Activated CD8-positive, alpha-beta memory T cell treated with anti-CD3 and anti-CD28 coated beads for 36 hours (primary cell): ENCODE data around the gene GNG12. TPM values are rescaled to one million over a fixed set of nuclear protein-coding genes. Genes with fewer than 3 reads are reported as not detected.
"Not testable (repeated sequence)": the region's sequence is repeated elsewhere in the genome, so short reads cannot be mapped to it uniquely, and the experiment has no call there.

Source experiments
- CTCF ChIA-PET: fragments of 350-600 bp; sonication (Branson Sonifier 250); formaldehyde crosslinking; loops from one replicate; lab custom pipeline; 2021; ENCODE audit warnings: antibody characterized with exemption; lab: Charles Lee
- POLR2A ChIA-PET: fragments of 350-600 bp; sonication (Branson Sonifier 250); formaldehyde crosslinking; loops from one replicate; lab custom pipeline; 2021; ENCODE audit warnings: antibody characterized with exemption; lab: Charles Lee
- total RNA-seq, 2 experiments: library from RNA; stranded (reverse); gene quantifications; one replicate each; pipeline ENCODE4 v1.2.3, GENCODE V29; 2021

The GNG12 gene
- total RNA-seq, 2 experiments from 2014 or later, result 0.27 to 0.34 TPM

DNA sequence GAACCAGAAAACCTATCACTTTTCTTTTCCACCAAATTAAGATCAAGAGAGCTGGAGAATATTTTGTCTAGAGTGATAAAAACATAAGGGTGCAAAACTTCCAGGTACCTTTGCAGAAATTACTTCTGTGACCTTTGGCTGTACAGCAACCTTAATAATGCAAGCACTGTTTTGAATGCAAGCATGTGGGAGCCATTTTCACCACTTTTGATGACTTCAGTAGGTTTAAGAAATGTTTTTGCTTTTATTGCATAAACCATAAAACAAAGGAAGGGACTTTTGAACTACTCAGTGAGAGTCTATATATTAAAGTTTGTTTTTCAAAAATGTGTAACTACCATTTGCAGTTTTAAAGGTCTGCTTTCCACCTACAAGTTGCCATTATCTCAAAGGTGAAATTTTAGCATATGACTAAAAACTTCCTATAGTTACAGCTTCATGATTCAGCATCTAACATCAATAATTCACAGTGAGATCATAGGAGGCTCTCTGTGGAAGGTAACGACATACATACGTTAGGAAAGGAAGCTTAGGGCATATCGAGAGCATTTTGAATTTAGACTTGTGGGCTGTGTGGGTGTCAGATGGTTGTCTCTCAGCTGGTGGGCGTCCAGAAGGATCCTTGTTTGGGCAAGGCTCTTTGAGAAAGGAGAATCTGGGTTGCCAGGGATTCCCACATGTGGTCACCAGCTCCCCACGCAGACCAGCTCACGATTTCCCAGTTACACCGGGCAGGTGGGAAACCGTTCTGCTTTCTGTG lies 149.3 kb downstream of the GNG12 start:
- CTCF ChIA-PET, result interaction anchor here (1.0 to 1.7 kb wide), 4 partner anchors 17 to 123 kb away, joined by 3 to 5 read pairs (median 3); no protein-coding TSS in a partner anchor

DNA sequence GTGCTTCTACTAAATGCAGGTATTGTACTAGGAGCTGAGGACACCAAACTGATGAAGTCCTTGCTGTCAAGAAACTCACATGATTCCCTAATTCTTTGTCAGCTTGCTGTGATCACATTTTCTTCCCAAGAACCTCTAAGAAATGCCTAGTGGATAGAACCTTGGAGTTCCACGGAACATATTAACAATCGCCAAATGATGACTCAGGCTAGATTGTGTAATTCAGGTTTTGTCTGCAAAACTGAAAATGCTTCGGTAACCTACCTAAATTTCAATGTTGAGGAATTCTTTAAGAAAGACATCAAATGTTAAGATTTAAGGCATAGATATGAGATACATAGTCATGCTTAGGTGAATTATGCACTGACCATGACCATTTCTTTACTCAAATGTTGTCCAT lies 150.0 kb downstream of the GNG12 start:
- POLR2A ChIA-PET, result interaction anchor here (1.6 kb wide), 1 partner anchor 40 kb away, joined by 8 read pairs; no protein-coding TSS in a partner anchor
- CTCF ChIA-PET, result interaction anchor here (0.6 to 1.7 kb wide), 3 partner anchors 17 to 41 kb away, joined by 3 to 5 read pairs (median 3); no protein-coding TSS in a partner anchor

More for the DNA sequence above, 149.3 kb downstream of the GNG12 start:
- POLR2A ChIA-PET, result interaction anchor here (0.5 to 1.8 kb wide), 6 partner anchors 17 to 1891 kb away, joined by 3 to 8 read pairs (median 4); partner anchors contain the start of gene PDE4B

DNA sequence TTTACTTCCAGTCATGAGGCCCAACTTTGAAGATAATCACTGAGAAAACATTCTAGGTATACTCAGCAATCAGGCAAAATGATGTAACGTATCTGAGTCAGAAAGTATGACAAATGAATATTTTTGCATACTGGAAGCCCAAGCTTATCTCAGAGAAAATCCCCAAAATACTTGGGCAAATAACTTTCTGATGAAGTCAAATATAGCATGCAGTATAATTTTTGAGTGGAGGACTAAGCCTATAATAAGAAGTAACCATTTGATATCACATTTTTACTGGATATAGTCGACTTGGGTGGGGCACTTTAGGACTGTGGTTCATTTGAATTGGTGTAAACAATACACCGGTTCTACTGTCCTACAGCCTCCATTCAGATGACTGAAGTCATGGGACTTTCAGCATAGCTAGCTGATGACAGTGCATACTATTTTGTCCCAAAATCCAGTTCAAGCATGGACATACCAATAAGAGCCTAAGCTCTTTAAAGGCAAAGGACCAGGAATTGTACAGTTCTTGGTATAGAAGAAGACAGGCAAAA lies 150.5 kb downstream of the GNG12 start:
- CTCF ChIA-PET, result interaction anchor here (0.6 to 1.7 kb wide), 2 partner anchors 18 to 23 kb away, joined by 3 to 5 read pairs; no protein-coding TSS in a partner anchor
- POLR2A ChIA-PET, result no interaction called here

DNA sequence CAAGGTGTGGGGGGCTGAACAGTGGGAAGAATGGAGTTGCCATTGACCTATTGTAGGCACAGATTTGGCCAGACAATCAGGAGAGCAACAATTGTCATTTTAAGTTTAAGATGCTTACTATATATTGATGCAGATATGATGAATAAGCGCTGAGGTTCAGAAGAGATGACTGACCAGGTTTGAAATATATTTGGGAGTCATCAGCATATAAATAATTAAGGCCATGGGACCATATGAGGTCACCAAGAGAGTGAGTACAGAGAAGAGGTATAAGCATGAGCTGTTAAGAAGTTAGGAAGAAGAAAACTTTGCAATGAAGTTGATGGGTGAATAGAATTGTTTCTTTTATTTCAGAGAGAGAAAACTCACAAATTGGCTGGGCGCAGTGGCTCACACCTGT lies 152.8 kb downstream of the GNG12 start:
- CTCF ChIA-PET, result no interaction called here

DNA sequence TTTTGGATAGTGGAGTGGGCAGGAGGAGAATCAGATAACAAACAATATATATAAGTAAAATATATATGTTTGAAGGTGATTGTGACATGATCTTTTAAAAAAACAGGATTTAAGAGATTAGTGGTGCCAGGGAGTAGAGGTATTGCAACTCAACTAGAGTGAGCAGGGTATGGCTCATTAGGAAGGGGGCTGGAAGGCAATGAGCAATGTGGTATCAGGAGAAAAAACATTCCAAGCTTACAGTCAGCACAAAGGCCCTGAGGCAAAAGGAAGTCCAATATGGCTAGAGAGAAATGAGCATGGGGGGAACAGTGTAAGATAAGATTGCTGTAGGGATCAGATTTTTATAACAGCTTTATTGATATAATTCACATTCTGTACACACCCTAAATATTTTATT lies 153.6 kb downstream of the GNG12 start:
- ChIA-PET CTCF (no interaction called here), POLR2A (no interaction called here)

More for the DNA sequence above, 152.8 kb downstream of the GNG12 start:
- POLR2A ChIA-PET, result no interaction called here

DNA sequence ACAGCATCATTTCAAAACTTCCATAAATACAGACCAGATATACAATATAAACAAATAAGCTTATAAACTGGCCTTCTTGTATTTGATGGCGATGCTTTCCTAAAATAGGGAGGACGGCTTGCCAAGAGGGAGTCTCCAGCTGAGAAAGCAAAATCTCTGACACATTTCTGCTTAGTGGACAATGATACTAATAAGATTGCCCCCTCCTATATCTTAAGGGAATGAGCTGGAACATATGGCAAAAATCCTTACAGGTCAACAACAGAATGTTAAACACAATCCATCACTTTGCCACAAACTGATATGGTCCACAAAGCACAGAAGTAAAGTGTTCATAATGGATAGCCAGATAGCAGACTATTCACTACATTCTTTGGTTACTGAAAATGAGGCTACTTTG lies 155.3 kb downstream of the GNG12 start:
- ChIA-PET CTCF (interaction anchor here (1.4 kb wide), 1 partner anchor 83 kb away, joined by 4 read pairs; no protein-coding TSS in a partner anchor), POLR2A (no interaction called here)

DNA sequence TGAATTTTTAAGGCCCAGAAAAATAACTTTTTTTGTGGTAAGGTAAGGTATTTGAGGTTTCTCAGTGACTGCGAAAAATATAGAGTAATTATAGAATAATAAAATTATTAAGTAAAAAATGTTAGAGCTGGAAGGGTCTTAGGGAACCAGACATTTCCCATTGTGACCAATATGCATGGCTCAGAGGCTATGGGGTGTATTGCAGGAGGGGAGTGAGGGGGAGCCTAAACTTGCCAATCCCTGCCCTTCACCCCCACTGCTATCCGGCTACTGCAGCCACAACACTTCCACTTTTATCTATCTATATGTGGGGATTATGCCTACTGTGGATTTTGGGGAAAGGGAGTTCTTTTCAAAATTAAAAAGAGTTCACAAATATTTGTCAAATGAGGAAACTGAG lies 155.9 kb downstream of the GNG12 start:
- CTCF ChIA-PET, result interaction anchor here (1.4 kb wide), 1 partner anchor 83 kb away, joined by 4 read pairs; no protein-coding TSS in a partner anchor
- POLR2A ChIA-PET, result no interaction called here

DNA sequence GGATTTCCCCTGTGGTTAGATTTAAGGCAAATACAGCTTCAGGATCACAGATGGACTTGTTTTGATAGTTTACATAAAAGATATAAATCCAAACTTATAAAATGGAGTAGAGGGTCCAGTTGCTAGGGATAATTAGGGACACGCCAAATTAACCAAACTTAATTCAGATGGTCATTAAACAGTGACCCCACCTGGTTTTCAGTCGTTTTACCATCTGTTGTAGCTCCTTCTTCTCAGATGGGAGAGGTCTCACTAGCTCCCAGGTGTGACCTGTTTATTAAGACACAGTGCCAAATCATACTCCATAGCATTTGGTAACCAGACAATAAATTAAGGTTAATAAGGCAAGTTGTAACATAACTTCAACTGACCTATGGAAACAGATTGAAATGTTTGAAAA lies 156.3 kb downstream of the GNG12 start:
- ChIA-PET CTCF (no interaction called here), POLR2A (no interaction called here)

DNA sequence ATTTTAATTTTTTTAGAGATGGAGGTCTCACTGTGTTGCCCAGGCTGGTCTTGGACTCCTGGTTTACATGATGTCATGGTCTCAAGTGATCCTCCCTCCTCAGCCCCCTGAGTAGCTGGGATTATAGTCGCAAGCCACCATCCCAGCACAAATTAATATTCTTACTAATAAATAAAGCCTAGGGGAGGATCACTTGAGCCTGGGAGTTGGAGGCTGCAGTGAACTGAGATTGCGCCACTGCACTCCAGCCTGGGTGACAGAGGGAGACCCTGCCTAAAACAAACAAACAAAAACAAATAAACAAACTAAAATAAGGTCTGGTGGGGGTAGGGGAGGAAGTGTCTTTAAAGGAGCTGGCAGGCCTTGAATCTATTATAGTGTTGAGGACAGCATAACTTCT lies 157.0 kb downstream of the GNG12 start:
- ChIA-PET POLR2A (no interaction called here), CTCF (no interaction called here)

DNA sequence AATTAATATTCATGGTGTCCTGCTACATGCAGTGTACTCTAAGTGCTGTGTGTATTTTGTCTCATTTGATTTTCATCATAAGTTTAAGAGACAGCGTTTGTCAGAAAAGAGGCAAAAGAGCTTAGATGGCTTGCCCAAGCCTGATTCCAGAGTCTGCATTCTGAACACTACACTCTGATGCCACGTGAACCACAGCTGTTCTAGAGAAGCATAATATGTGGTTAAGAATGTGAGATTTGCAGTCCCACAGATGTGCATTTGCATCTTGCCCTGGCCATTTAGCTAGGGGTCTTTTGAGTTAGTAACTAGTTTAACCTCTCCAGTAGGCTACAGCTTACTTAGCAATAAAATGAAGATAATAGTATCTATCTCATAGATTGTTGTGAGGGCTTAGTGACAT lies 157.5 kb downstream of the GNG12 start:
- CTCF ChIA-PET, result no interaction called here
- POLR2A ChIA-PET, result no interaction called here

DNA sequence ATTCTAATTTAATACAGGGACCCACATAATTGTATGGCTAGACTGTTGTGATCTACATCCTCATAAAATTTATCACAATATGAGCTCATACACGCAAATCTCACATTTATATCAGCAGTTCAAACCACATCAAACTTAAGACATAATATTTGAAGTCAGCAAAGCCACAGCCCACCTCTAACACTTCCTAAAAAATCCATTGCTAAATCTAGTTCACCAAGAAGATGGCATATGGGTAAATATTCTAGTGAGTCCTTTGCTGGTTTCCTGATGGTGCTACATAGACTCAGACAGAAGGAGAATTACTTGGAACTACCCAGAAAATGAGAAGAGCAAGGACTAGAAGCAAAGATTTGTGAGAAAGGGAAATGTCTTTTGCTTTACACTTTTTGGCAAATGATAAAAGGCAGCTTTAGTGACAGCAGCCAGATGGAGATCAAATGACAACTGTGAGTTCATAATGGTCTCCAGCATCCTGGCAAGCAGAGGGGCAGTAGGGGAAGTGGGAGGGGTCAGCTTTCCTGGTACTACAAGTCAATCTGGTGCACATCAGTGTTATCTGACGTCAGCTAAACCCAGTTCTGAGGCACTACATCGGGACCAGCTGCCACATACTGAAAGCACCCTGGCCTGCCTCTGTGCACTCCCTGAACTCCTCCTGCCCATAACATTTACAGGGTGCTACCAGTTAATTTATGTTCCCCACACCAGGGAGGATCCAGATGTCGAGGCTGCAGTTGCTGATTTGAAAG lies 158.8 kb downstream of the GNG12 start:
- CTCF ChIA-PET, result no interaction called here
- POLR2A ChIA-PET, result interaction anchor here (1.2 to 1.7 kb wide), 2 partner anchors 11 to 12 kb away, joined by 5 to 6 read pairs; partner anchors contain the start of gene GADD45A

DNA sequence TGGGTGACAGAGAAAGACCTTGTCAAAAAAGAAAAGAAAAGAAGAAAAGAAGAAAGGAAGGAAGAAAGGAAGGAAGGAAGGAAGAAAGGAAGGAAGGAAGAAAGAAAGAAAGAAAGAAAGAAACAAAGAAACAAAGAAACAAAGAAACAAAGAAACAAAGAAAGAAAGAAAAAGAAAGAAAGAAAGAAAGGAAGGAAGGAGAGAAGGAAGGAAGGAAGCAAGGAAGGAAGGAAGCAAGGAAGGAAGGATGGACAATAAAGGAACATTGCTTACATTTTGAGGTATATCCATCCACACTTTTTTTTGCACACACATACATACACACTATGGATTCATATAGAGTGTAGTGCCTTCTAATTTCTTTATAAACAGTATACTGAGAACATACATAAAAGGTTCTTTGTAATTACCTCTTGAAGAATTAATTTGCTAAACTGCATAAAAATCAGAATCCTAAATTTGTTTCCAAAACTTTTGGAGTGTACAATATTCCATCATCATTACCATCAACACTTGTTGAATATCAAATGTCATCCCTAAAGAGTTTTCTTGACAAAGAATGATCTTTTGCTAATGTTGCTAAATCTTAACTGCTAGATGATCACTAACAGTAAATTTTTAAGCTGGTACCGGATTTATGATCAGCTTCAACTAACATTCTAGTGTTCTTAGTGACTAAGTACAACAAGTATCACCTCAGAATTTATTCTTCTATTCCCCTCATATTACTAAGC lies 159.6 kb downstream of the GNG12 start:
- CTCF ChIA-PET, result no interaction called here
- POLR2A ChIA-PET, result interaction anchor here (1.7 kb wide), 1 partner anchor 13 kb away, joined by 5 read pairs; no protein-coding TSS in a partner anchor

DNA sequence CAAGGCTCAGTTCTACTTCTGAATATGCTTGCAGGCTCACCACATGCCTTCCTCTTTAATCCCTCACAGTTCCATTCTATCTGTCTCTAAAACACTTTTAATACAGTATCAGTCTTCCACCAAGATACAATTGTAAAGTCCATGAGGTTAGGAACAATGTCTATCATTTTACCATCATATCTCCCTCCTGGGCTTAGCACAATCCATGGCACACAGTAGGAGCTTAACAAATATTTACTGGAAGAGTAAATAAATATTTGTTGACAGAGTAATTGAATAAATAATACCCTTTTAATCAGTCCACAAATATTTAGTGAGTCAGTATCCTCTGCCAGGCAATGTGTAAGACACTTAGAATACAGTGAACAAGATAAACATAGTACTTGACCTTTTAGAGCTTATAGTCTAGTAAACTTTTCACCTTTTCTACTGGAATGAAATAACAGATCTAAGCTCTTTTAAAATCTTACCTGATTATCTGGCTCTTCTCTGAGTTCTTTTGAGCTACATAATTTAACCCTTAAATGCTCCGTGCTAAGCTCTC lies 160.9 kb downstream of the GNG12 start:
- POLR2A ChIA-PET, result no interaction called here
- CTCF ChIA-PET, result no interaction called here

DNA sequence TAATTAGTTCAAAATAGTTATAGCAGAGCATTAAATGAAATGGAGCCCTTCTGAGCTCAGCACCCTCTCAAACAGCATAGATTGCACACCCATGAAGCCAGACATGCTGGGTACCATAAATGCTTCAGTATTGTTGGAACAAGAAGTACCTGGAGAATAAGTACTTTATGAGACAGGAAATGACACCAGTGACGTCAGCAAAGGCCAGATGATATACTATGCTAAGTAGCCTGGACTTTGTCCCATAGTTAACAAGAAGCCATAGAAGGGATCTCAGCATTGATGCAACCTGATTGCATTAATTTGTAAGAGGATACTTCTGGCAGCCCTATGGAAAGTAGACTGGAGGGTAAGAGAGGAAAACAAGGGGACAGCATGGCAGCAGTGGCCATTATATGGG lies 164.6 kb downstream of the GNG12 start:
- ChIA-PET CTCF (no interaction called here), POLR2A (no interaction called here)

DNA sequence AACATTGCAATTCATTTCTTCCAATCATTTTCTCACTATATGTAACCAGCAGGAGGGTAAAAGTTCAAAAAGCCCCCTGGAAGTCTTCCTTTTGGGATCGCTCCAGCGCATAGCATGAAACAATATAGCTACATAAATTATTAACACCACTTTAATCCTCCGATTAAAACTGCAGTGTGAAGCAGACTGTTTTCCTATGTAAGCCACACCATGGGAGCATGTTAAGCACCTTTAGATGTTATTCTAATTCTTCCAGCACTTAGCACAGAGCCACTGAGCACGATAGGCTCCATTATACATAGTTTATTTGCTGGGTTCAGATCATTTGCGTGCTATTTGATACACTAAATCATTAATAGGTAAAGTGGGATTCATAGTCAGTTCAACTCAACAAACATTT lies 166.6 kb downstream of the GNG12 start:
- ChIA-PET CTCF (no interaction called here), POLR2A (no interaction called here)

DNA sequence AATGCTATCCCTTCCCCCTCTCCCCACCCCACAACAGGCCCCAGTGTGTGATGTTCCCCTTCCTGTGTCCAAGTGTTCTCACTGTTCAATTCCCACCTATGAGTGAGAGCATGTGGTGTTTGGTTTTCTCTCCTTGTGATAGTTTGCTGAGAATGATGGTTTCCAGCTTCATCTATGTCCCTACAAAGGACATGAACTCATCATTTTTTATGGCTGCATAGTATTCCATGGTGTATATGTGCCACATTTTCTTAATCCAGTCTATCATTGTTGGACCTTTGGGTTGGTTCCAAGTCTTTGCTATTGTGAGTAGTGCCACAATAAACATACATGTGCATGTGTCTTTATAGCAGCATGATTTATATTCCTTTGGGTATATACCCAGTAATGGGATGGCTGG lies 168.0 kb downstream of the GNG12 start:
- CTCF ChIA-PET, POLR2A ChIA-PET: not testable (repeated sequence)

DNA sequence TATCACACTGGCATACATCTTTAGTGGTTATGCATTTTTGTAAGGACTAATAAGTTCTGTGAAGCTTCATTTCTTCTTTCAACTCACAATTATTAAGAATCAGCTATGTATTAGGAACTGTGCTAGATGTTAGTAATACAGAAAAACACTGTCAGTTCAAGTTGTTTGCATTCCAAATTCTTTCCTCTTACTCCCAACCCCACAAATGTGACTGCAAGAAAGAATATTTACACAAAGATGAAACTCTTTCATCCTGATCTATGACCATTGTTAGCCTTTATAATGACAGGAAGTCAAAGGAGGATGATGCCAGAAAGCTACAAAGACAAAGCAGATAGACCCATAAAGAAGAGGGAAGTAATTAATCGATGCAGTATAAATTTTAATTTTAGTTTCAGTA lies 169.2 kb downstream of the GNG12 start:
- ChIA-PET POLR2A (no interaction called here), CTCF (interaction anchor here (0.6 kb wide), 1 partner anchor 451 kb away, joined by 3 read pairs; no protein-coding TSS in a partner anchor)

DNA sequence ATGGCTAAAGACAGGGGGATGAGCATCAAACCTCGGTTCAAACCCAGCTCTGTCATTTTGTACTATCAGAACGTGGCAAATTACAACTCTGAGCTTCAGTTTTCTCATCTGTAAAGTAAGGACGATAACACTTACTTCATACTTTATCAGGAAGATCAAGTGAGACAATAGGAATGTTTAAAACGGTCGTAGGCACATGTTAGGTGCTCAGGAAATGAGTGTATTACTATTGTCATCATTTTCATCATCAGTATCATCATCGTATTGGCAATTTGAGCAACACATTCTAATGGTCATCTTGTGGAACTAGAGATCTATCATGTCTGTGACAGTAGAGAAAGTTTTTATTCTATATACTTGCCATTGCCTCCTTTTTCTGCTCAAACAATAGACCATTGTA lies 170.4 kb downstream of the GNG12 start:
- ChIA-PET POLR2A (no interaction called here), CTCF (no interaction called here)

DNA sequence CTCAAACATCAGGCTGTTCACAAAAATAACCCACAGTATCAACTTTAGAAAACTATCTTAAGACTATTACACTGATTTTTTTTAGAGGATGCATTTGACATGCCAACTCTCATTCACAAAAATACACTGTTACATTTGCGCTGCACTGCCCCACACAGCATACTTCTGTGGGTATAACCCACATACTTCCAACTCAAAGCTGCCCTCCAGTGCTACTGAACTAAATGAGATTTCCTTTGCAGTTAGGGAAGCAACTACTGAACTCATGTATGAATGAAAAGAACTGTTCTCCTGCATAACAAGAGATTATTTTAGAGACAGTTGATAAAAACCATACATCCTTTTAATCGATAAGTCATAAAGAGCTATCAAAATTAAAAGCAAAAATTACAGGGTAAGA lies 174.0 kb downstream of the GNG12 start:
- POLR2A ChIA-PET, result no interaction called here
- CTCF ChIA-PET, result interaction anchor here (0.7 kb wide), 1 partner anchor 24 kb away, joined by 3 read pairs; no protein-coding TSS in a partner anchor
